ENCODE data around the gene CYS1. TPM values are rescaled to one million over a fixed set of nuclear protein-coding genes. Genes with fewer than 3 reads are reported as not detected.

CYS1 gene
- total and polyA plus RNA-seq, 4 donors: 0.07 to 4.1 (median 1.0) TPM

DNA sequence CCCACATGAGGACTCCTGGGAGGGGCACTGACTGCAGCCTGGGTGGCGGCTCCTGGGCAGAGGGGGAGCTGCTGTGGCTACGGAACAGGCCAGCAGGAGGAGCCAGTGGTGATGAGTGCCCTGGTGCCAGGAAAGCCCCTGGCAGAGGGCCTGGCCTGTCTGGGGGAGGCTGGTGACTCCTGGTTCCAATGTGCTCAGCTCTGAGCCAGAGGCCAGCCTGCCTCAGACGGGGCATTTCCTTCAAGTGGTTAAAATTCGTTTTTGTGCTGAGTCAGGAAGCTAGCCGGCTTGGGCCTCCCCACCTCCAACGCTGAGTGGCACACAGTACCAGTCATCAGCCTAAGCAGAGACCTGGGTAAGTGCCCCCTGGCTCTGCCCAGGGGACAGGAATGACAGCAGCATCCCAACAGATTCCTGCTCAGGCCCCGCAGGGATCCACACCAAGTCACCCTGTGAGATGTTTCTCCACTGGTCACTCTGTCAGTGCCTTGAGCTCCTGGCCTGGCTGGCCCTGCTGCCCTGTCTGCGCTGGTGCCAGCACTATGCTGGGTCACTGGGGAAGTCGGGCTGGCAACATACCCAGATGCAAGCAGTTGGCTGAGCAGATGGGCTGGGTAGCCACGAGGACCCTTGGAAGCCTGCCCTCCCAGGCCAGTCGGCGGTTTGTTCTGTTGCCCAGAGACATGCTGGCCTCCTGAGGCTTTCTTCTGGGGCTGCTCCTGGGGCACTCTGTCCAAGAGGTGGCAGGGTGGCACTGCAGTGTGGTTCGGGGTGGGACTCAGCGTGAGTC, 43.9 kb downstream of the CYS1 start:
- Histone ChIP-seq H3K9ac (ENCODE audit: low read depth in 1 of 2, low read length in 2 of 2) (peak overlapping the region; percentile 15 to 57), H3K4me3 (ENCODE audit: low read depth in 1 of 3, low read length in 3 of 3) (no peak overlapping the region), H3K36me3 (ENCODE audit: control insufficient read depth in 4 of 4, insufficient read depth in 3 of 4, low read depth in 1 of 4, low read length in 3 of 4) (no peaks in the 10 kb centered on the region), H3K27me3 (ENCODE audit: control insufficient read depth in 4 of 4, insufficient read depth in 4 of 4, low read length in 3 of 4) (no peaks in the 10 kb centered on the region), H3K27ac (ENCODE audit: low read depth in 1 of 2, low read length in 2 of 2) (peak overlapping the region; percentile 73 to 90), H3K9me3 (ENCODE audit: control insufficient read depth in 4 of 4, low read length in 3 of 4) (no peaks in the 10 kb centered on the region), H3K4me1 (ENCODE audit: control insufficient read depth in 4 of 4, insufficient read depth in 4 of 4, low read length in 3 of 4) (peaks cover 12 to 42% (median 31%) of the 10 kb centered on the region in 4 donors)
- no peak for TF ChIP-seq HNF4G (IDR thresholded peaks at IDR 0.05)
- no peak for TF ChIP-seq FOXA1 (IDR thresholded peaks at IDR 0.05)
- TF ChIP-seq FOXA2 (IDR thresholded peaks at IDR 0.05): no peak
- TF ChIP-seq YY1 (IDR thresholded peaks at IDR 0.05): peak; percentile 50
- TF ChIP-seq TAF1 (conservative IDR thresholded peaks at IDR 0.05): peak; percentile 48
- TF ChIP-seq, protein P1, sequence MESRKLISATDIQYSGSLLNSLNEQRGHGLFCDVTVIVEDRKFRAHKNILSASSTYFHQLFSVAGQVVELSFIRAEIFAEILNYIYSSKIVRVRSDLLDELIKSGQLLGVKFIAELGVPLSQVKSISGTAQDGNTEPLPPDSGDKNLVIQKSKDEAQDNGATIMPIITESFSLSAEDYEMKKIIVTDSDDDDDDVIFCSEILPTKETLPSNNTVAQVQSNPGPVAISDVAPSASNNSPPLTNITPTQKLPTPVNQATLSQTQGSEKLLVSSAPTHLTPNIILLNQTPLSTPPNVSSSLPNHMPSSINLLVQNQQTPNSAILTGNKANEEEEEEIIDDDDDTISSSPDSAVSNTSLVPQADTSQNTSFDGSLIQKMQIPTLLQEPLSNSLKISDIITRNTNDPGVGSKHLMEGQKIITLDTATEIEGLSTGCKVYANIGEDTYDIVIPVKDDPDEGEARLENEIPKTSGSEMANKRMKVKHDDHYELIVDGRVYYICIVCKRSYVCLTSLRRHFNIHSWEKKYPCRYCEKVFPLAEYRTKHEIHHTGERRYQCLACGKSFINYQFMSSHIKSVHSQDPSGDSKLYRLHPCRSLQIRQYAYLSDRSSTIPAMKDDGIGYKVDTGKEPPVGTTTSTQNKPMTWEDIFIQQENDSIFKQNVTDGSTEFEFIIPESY (IDR thresholded peaks at IDR 0.05): no peak
- no peak for TF ChIP-seq GABPA (IDR thresholded peaks at IDR 0.05 in 1 of 2, conservative IDR thresholded peaks at IDR 0.05 in 1 of 2)
- TF ChIP-seq, protein P2, sequence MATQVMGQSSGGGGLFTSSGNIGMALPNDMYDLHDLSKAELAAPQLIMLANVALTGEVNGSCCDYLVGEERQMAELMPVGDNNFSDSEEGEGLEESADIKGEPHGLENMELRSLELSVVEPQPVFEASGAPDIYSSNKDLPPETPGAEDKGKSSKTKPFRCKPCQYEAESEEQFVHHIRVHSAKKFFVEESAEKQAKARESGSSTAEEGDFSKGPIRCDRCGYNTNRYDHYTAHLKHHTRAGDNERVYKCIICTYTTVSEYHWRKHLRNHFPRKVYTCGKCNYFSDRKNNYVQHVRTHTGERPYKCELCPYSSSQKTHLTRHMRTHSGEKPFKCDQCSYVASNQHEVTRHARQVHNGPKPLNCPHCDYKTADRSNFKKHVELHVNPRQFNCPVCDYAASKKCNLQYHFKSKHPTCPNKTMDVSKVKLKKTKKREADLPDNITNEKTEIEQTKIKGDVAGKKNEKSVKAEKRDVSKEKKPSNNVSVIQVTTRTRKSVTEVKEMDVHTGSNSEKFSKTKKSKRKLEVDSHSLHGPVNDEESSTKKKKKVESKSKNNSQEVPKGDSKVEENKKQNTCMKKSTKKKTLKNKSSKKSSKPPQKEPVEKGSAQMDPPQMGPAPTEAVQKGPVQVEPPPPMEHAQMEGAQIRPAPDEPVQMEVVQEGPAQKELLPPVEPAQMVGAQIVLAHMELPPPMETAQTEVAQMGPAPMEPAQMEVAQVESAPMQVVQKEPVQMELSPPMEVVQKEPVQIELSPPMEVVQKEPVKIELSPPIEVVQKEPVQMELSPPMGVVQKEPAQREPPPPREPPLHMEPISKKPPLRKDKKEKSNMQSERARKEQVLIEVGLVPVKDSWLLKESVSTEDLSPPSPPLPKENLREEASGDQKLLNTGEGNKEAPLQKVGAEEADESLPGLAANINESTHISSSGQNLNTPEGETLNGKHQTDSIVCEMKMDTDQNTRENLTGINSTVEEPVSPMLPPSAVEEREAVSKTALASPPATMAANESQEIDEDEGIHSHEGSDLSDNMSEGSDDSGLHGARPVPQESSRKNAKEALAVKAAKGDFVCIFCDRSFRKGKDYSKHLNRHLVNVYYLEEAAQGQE (IDR thresholded peaks at IDR 0.05): peak; percentile 56
- TF ChIP-seq, protein P3, sequence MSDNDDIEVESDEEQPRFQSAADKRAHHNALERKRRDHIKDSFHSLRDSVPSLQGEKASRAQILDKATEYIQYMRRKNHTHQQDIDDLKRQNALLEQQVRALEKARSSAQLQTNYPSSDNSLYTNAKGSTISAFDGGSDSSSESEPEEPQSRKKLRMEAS (IDR thresholded peaks at IDR 0.05): peak; percentile 57
- TF ChIP-seq RXRA (IDR thresholded peaks at IDR 0.05): peak; percentile 55 to 85
- TF ChIP-seq HNF4A (conservative IDR thresholded peaks at IDR 0.05): peak; percentile 39 to 67
- TF ChIP-seq JUND (IDR thresholded peaks at IDR 0.05): peak in 1 of 2 donors; percentile 24
- peak; percentile 70 for TF ChIP-seq SP1 (IDR thresholded peaks at IDR 0.05)
- peak; percentile 54 to 72 for TF ChIP-seq RAD21 (IDR thresholded peaks at IDR 0.05)
- TF ChIP-seq, protein P4, sequence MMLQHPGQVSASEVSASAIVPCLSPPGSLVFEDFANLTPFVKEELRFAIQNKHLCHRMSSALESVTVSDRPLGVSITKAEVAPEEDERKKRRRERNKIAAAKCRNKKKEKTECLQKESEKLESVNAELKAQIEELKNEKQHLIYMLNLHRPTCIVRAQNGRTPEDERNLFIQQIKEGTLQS (IDR thresholded peaks at IDR 0.05): no peak
- TF ChIP-seq EGR1 (IDR thresholded peaks at IDR 0.05; ENCODE audit: low read depth in 2 of 2): peak in 1 of 2 donors; percentile 89
- TF ChIP-seq, protein P5, sequence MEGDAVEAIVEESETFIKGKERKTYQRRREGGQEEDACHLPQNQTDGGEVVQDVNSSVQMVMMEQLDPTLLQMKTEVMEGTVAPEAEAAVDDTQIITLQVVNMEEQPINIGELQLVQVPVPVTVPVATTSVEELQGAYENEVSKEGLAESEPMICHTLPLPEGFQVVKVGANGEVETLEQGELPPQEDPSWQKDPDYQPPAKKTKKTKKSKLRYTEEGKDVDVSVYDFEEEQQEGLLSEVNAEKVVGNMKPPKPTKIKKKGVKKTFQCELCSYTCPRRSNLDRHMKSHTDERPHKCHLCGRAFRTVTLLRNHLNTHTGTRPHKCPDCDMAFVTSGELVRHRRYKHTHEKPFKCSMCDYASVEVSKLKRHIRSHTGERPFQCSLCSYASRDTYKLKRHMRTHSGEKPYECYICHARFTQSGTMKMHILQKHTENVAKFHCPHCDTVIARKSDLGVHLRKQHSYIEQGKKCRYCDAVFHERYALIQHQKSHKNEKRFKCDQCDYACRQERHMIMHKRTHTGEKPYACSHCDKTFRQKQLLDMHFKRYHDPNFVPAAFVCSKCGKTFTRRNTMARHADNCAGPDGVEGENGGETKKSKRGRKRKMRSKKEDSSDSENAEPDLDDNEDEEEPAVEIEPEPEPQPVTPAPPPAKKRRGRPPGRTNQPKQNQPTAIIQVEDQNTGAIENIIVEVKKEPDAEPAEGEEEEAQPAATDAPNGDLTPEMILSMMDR (IDR thresholded peaks at IDR 0.05; ENCODE audit: low read depth, low read length, missing input control): peak; percentile 63
- no peak for TF ChIP-seq NR2F2 (IDR thresholded peaks at IDR 0.05)
- WGBS: 22% methylated on average over 14 of the region's 14 CpGs
- DNase-seq (ENCODE audit: low spot score): no peak

All from liver (tissue), 9 donors.